SK-N-SH treated with all-trans-retinoic acid at 6 μM for 48 hours (cell line): ENCODE results near the gene PBX2.

Source experiments
- ATAC-seq: fragments of 200-7000 bp; cut with Tn5 transposase; 3 replicates; pipeline ENCODE4 v1.9.1; 2020; ENCODE audit warnings: mild to moderate bottlenecking, moderate library complexity
- CSDC2 ChIP-seq: fragments of 250-450 bp; sonication (Bioruptor Pico); IDR thresholded peaks from 2 replicates; pipeline ENCODE4 v1.5.0; 2020; ENCODE audit warnings: mild to moderate bottlenecking, moderate library complexity
- OSR1 ChIP-seq: fragments of 250-450 bp; sonication (Bioruptor Pico); IDR thresholded peaks from 2 replicates; pipeline ENCODE4 v1.8.0; 2022; ENCODE audit warnings: moderate library complexity, mild to moderate bottlenecking, inconsistent platforms
- PPARA ChIP-seq: fragments of 250-450 bp; sonication (Bioruptor Pico); IDR thresholded peaks from 2 replicates; pipeline ENCODE4 v1.5.0; 2020; ENCODE audit warnings: mild to moderate bottlenecking, borderline replicate concordance
- RARB ChIP-seq: fragments of 250-450 bp; sonication (Bioruptor Pico); IDR thresholded peaks from 2 replicates; pipeline ENCODE4 v1.8.0; 2021; ENCODE audit warnings: mild to moderate bottlenecking, moderate library complexity
- SNAI2 ChIP-seq: fragments of 250-450 bp; sonication (Bioruptor Pico); IDR thresholded peaks from 2 replicates; pipeline ENCODE4 v1.5.0; 2020; ENCODE audit warnings: mild to moderate bottlenecking, moderate library complexity
- TCF4 ChIP-seq: fragments of 250-450 bp; sonication (Bioruptor Pico); IDR thresholded peaks from 2 replicates; pipeline ENCODE4 v1.8.0; 2021; ENCODE audit warnings: mild to moderate bottlenecking, moderate library complexity, borderline replicate concordance
- ZFP3 ChIP-seq: fragments of 250-450 bp; sonication (Bioruptor Pico); IDR thresholded peaks from 2 replicates; pipeline ENCODE4 v1.5.0; 2020; ENCODE audit warnings: mild to moderate bottlenecking, moderate library complexity
- ZFP30 ChIP-seq: fragments of 450-650 bp; formaldehyde crosslinking; IDR thresholded peaks from 2 replicates; pipeline ENCODE4 v1.5.0; 2022; ENCODE audit warnings: mild to moderate bottlenecking, moderate library complexity
- ZNF565 ChIP-seq: fragments of 450-650 bp; formaldehyde crosslinking; conservative IDR thresholded peaks from 2 replicates; pipeline ENCODE4 v1.5.0; 2020; ENCODE audit warnings: low read depth, mild to moderate bottlenecking, moderate library complexity
- ZNF70 ChIP-seq: fragments of 450-650 bp; formaldehyde crosslinking; IDR thresholded peaks from 2 replicates; pipeline ENCODE4 v1.5.0; 2020; ENCODE audit warnings: mild to moderate bottlenecking, moderate library complexity
- TF ChIP-seq, protein P1 (sequence below): fragments of 250-450 bp; sonication (Bioruptor Pico); IDR thresholded peaks from 2 replicates; pipeline ENCODE4 v1.8.0; 2021; ENCODE audit warnings: low read depth, mild to moderate bottlenecking, moderate library complexity, borderline replicate concordance
- TF ChIP-seq, protein P2 (sequence below): fragments of 250-450 bp; sonication (Bioruptor Pico); IDR thresholded peaks from 2 replicates; pipeline ENCODE4 v1.5.1; 2021; ENCODE audit warnings: mild to moderate bottlenecking, moderate library complexity
- TF ChIP-seq, protein P3 (sequence below): fragments of 250-450 bp; sonication (Bioruptor Pico); IDR thresholded peaks from 2 replicates; pipeline ENCODE4 v1.5.1; 2020; ENCODE audit warnings: low read depth, mild to moderate bottlenecking, moderate library complexity
- TF ChIP-seq, protein P4 (sequence below): fragments of 250-450 bp; sonication (Bioruptor Pico); IDR thresholded peaks from 2 replicates; pipeline ENCODE4 v1.8.0; 2020; ENCODE audit warnings: mild to moderate bottlenecking, moderate library complexity, borderline replicate concordance
- TF ChIP-seq, protein P5 (sequence below): fragments of 250-450 bp; sonication (Bioruptor Pico); IDR thresholded peaks from 2 replicates; pipeline ENCODE4 v1.5.0; 2020; ENCODE audit warnings: mild to moderate bottlenecking, moderate library complexity

The PBX2 gene

DNA sequence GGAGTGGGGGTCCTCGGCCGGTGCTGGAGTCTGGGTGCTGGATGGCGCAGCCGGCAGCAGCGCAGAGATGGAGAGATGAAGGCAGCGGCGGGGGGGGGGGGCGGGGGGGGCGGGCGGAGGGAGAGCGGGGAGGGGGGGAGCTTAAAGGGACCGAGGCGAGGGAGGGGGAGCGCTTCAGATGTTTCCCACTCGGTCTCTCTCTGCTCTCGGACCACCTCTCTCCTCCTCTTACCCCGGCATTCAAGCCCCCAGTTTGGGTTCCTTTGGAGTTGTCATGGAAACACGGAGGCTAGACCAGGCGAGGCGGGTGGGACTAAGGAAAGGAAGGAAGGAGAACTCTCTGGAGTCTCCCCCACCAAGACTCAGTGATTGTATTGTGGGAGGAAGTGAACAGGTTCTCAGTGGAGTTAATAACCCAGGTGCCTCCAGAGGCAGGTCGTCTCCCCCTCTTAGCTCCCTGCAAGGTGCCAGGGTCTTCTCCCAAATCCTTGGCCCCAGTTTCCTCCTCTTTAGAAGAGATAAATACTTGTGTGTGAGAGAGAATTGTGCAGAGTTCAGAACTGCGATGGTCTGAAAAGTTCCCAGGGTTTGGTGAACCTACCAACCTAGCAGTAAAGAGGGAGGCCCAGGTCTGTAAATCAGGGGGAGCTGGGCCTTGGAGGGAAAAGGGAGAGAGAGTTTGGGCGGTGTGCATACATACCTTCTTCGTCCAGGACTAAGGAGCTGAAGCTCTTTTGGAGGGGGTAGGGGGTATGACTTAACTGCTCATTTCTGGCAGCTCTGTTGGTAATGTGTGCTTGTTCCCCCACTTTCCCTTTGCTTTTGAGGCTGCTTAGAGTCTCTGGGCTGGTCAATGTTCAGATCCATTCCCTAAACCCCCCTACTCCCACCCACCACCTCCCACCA, 37.9 kb downstream of the PBX2 start, which contains the start of gene PRRT1:
TSS of gene PRRT1 (minus strand) at position 77 of the 906 bp plus-strand sequence. CDS start 112 bp downstream, outside the sequence.
- TF ChIP-seq RARB (CRISPR knock-in tag) (no peak), ZFP3 (CRISPR knock-in tag) (no peak), OSR1 (CRISPR knock-in tag) (no peak), PPARA (CRISPR knock-in tag) (no peak)
- TF ChIP-seq, protein P1, sequence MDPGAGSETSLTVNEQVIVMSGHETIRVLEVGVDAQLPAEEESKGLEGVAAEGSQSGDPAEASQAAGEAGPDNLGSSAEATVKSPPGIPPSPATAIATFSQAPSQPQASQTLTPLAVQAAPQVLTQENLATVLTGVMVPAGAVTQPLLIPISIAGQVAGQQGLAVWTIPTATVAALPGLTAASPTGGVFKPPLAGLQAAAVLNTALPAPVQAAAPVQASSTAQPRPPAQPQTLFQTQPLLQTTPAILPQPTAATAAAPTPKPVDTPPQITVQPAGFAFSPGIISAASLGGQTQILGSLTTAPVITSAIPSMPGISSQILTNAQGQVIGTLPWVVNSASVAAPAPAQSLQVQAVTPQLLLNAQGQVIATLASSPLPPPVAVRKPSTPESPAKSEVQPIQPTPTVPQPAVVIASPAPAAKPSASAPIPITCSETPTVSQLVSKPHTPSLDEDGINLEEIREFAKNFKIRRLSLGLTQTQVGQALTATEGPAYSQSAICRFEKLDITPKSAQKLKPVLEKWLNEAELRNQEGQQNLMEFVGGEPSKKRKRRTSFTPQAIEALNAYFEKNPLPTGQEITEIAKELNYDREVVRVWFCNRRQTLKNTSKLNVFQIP (CRISPR knock-in tag) = no peak
- TF ChIP-seq, protein P2, sequence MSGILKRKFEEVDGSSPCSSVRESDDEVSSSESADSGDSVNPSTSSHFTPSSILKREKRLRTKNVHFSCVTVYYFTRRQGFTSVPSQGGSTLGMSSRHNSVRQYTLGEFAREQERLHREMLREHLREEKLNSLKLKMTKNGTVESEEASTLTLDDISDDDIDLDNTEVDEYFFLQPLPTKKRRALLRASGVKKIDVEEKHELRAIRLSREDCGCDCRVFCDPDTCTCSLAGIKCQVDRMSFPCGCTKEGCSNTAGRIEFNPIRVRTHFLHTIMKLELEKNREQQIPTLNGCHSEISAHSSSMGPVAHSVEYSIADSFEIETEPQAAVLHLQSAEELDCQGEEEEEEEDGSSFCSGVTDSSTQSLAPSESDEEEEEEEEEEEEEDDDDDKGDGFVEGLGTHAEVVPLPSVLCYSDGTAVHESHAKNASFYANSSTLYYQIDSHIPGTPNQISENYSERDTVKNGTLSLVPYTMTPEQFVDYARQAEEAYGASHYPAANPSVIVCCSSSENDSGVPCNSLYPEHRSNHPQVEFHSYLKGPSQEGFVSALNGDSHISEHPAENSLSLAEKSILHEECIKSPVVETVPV (CRISPR knock-in tag) = no peak
- TF ChIP-seq, protein P3, sequence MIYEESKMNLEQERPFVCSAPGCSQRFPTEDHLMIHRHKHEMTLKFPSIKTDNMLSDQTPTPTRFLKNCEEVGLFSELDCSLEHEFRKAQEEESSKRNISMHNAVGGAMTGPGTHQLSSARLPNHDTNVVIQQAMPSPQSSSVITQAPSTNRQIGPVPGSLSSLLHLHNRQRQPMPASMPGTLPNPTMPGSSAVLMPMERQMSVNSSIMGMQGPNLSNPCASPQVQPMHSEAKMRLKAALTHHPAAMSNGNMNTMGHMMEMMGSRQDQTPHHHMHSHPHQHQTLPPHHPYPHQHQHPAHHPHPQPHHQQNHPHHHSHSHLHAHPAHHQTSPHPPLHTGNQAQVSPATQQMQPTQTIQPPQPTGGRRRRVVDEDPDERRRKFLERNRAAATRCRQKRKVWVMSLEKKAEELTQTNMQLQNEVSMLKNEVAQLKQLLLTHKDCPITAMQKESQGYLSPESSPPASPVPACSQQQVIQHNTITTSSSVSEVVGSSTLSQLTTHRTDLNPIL = no peak
- TF ChIP-seq, protein P4, sequence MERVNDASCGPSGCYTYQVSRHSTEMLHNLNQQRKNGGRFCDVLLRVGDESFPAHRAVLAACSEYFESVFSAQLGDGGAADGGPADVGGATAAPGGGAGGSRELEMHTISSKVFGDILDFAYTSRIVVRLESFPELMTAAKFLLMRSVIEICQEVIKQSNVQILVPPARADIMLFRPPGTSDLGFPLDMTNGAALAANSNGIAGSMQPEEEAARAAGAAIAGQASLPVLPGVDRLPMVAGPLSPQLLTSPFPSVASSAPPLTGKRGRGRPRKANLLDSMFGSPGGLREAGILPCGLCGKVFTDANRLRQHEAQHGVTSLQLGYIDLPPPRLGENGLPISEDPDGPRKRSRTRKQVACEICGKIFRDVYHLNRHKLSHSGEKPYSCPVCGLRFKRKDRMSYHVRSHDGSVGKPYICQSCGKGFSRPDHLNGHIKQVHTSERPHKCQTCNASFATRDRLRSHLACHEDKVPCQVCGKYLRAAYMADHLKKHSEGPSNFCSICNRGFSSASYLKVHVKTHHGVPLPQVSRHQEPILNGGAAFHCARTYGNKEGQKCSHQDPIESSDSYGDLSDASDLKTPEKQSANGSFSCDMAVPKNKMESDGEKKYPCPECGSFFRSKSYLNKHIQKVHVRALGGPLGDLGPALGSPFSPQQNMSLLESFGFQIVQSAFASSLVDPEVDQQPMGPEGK (CRISPR knock-in tag) = no peak
- no peak for ATAC-seq

DNA sequence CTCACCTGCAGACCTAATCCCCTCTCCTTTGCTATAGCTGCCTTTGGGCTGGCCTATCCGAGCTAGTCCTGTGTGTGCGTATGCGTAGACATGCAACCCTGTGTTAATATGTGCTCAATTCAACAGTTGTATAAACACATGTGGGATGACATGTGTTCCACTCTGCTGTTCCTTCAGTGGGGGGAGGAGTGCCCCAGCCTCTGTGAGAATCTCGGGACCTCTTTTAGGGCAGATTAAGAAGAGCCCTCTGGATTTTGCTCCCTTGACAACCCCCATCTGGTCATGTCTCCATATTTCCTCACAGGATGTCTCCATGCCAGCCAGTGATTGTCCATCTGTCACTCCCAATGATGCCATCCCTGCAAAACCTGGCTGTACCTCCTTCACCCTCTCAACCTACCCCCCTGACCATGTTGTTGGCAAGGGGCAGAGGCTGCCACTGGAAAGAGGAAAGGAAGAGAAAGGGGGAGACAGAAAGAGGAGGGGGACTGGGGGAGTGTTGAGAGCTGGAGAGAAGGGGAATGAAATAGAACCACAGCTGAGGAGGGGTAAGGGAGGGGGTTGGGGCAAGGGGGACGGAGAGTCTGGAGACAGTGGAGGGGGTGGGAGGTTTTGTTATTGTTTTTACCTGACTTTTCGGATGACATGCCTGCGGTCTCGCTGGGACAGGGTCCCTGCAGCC, 38.7 kb downstream of the PBX2 start:
- TF ChIP-seq SNAI2 (CRISPR knock-in tag) (no peak), CSDC2 (no peak), TCF4 (CRISPR knock-in tag) (no peak), ZNF565 (no peak), ZFP3 (CRISPR knock-in tag) (no peak), ZFP30 (no peak), ZNF70 (CRISPR knock-in tag) (no peak)
- TF ChIP-seq, protein P2 (CRISPR knock-in tag) = no peak
- TF ChIP-seq, protein P5, sequence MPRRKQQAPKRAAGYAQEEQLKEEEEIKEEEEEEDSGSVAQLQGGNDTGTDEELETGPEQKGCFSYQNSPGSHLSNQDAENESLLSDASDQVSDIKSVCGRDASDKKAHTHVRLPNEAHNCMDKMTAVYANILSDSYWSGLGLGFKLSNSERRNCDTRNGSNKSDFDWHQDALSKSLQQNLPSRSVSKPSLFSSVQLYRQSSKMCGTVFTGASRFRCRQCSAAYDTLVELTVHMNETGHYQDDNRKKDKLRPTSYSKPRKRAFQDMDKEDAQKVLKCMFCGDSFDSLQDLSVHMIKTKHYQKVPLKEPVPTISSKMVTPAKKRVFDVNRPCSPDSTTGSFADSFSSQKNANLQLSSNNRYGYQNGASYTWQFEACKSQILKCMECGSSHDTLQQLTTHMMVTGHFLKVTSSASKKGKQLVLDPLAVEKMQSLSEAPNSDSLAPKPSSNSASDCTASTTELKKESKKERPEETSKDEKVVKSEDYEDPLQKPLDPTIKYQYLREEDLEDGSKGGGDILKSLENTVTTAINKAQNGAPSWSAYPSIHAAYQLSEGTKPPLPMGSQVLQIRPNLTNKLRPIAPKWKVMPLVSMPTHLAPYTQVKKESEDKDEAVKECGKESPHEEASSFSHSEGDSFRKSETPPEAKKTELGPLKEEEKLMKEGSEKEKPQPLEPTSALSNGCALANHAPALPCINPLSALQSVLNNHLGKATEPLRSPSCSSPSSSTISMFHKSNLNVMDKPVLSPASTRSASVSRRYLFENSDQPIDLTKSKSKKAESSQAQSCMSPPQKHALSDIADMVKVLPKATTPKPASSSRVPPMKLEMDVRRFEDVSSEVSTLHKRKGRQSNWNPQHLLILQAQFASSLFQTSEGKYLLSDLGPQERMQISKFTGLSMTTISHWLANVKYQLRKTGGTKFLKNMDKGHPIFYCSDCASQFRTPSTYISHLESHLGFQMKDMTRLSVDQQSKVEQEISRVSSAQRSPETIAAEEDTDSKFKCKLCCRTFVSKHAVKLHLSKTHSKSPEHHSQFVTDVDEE (CRISPR knock-in tag) = no peak
- no peak for ATAC-seq
